ENCODE measurements around the gene ZNF608. TPM values are rescaled to one million over a fixed set of nuclear protein-coding genes. Genes with fewer than 3 reads are reported as not detected.

ZNF608 gene
- total and polyA plus RNA-seq, 9 of the 15 experiments (the other 6 are each of a cell fraction or from before 2014, with no cell fraction given): 0.38 to 1.5 (median 1.00) TPM

DNA sequence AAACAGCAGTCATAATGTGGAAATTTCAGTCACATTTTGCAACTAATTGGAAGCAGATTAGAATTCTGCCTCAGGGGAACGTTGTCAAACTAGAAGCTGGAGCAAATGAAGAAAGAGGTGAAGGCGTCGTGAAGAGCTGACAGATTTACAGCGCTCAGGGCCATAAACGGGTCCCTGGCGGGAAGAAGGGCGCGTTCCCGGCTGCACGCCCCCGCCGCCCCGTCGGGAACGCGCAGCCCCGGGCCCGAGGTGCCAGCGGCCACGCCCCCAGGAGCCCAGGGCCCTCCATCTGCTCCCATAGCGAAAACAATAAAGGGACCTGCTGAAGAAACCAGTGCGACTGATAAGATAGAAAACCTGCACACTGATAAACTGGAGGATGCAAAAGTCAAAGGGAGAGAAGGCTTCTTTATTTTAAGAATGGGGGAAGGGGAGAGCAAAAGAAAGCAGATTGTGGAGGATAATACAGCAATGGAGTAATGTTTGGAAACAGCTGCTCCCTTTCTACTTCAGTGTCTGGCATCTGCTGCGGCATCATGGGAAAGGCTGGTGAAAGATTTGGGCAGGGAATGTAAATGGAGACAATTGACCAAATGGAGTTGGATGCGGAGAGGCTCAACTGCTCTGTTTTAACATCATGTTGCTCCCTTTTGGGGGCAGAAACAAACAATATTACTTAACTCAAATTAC is 11.1 kb downstream of the ZNF608 start:
- ChIA-PET POLR2A (no interaction called here), CTCF (ENCODE audit: low intra/inter-chr PET ratio) (interaction anchor here (0.8 to 1.2 kb wide), 2 partner anchors 15 to 1210 kb away, joined by 3 to 4 read pairs; no protein-coding TSS in a partner anchor)
- peaks cover 19 to 29% of the 10 kb centered on the region in 2 experiments; a peak in 4 of 5 replicates for H3K27me3 ChIP-seq (ENCODE audit: control insufficient read depth in 2 of 2, insufficient read depth in 2 of 2, low read length in 2 of 2)
- ATAC-seq (peak; percentile 69), FAIRE-seq (no peak), DNase-seq (ENCODE audit: extremely low read depth in 1 of 4, low spot score in 3 of 4) (peak; percentile 31 to 56 (median 48))
- BruUV-seq (replicated peaks): no TSS peak
- intact Hi-C loops (cut with micrococcal nuclease) (no loop called here), in situ Hi-C loops (cut with MboI) (no loop called here)
- H3K79me2 ChIP-seq (ENCODE audit: control insufficient read depth, insufficient read depth, low read length): no peaks in the 10 kb centered on the region
- H4K20me1 ChIP-seq (replicated peaks; ENCODE audit: control insufficient read depth, insufficient read depth, low read length): no peaks in the 10 kb centered on the region
- H3K27ac ChIP-seq (ENCODE audit: extremely low read depth, low read depth, low read length): no peak overlapping the region
- no peak overlapping the region for H3K9ac ChIP-seq (ENCODE audit: insufficient read depth in 1 of 2, low read depth in 2 of 2, low read length in 2 of 2)
- peaks cover 0 to 5% of the 10 kb centered on the region in 2 experiments; a peak in 4 of 5 replicates for H3K4me1 ChIP-seq (replicated peaks in 1 of 2; ENCODE audit: control insufficient read depth in 2 of 2, insufficient read depth in 2 of 2, low read length in 2 of 2)
- H3K9me3 ChIP-seq (replicated peaks; ENCODE audit: control insufficient read depth, insufficient read depth, low read depth, low read length): no peaks in the 10 kb centered on the region
- H3K4me2 ChIP-seq (ENCODE audit: insufficient read depth, low read length): no peak overlapping the region
- 3% methylated on average over 12 of the region's 24 CpGs for WGBS (ENCODE audit: insufficient coverage, low coverage, missing lambda C conversion rate)
- no peaks in the 10 kb centered on the region for H3K9me1 ChIP-seq (ENCODE audit: control insufficient read depth, insufficient read depth, low read length)
- TF ChIP-seq CCNT2 (IDR thresholded peaks at IDR 0.05; ENCODE audit: borderline replicate concordance, extremely low read depth, insufficient read length, low read depth, low read length) (peak; percentile 30), MEIS2 (IDR thresholded peaks at IDR 0.05; ENCODE audit: partially characterized antibody) (peak; percentile 93), CXXC5 (CRISPR knock-in tag; IDR thresholded peaks at IDR 0.05) (peak; percentile 23; the same call in 1 of the 2 replicates), ZKSCAN3 (CRISPR knock-in tag; IDR thresholded peaks at IDR 0.05) (no peak), ZNF583 (CRISPR knock-in tag; IDR thresholded peaks at IDR 0.05) (no peak), CBX8 (IDR thresholded peaks at IDR 0.05; ENCODE audit: borderline replicate concordance, extremely low read depth, low read depth, low read length, poor library complexity, severe bottlenecking) (peak; percentile 12), EGR1 (conservative IDR thresholded peaks at IDR 0.05) (peak; percentile 65), KLF13 (tag; IDR thresholded peaks at IDR 0.05; ENCODE audit: borderline replicate concordance, low read depth) (0 out of 2 replicates have a peak, but pooled peaks have one; percentile 30)
- TF ChIP-seq, protein P1, sequence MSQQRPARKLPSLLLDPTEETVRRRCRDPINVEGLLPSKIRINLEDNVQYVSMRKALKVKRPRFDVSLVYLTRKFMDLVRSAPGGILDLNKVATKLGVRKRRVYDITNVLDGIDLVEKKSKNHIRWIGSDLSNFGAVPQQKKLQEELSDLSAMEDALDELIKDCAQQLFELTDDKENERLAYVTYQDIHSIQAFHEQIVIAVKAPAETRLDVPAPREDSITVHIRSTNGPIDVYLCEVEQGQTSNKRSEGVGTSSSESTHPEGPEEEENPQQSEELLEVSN (IDR thresholded peaks at IDR 0.05; ENCODE audit: borderline replicate concordance in 1 of 2, extremely low read depth in 1 of 2, insufficient read depth in 1 of 2, insufficient read length in 1 of 2, low read depth in 1 of 2, low read length in 1 of 2, poor library complexity in 1 of 2, severe bottlenecking in 1 of 2): peak in 1 of 2 experiments; percentile 57
- TF ChIP-seq, protein P2, sequence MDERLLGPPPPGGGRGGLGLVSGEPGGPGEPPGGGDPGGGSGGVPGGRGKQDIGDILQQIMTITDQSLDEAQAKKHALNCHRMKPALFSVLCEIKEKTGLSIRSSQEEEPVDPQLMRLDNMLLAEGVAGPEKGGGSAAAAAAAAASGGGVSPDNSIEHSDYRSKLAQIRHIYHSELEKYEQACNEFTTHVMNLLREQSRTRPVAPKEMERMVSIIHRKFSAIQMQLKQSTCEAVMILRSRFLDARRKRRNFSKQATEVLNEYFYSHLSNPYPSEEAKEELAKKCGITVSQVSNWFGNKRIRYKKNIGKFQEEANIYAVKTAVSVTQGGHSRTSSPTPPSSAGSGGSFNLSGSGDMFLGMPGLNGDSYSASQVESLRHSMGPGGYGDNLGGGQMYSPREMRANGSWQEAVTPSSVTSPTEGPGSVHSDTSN (CRISPR knock-in tag; IDR thresholded peaks at IDR 0.05; ENCODE audit: low read depth): no peak
- TF ChIP-seq, protein P2 (tag; conservative IDR thresholded peaks at IDR 0.05; ENCODE audit: low read depth): peak; percentile 58
- H2AFZ ChIP-seq (ENCODE audit: low read depth, low read length): no peak overlapping the region
- H3K4me3 ChIP-seq: no peak overlapping the region
- no peaks in the 10 kb centered on the region for H3K36me3 ChIP-seq (ENCODE audit: control insufficient read depth, insufficient read depth, low read length)
